Thoracic aorta (tissue), 2 donors: Measurements from ENCODE around the gene FBXO33. TPM values are rescaled to one million over a fixed set of nuclear protein-coding genes. Genes with fewer than 3 reads are reported as not detected.

Source experiments
- ATAC-seq: fragments of 150-250 bp; one replicate; pipeline ENCODE4 v1.8.0; 2017; ENCODE audit warnings: low read depth; ENCODE audit not compliant: insufficient number of reproducible peaks, low FRiP score
- DNase-seq: peaks from one replicate; pipeline ENCODE4 v3.0.0-alpha.2; 2020; ENCODE audit warnings: low spot score
- H3K27ac ChIP-seq, 2 donors: fragments of 200-600 bp; sonication (generic); 1 replicate in 1 of 2; 2 replicates in 1 of 2; pipeline ENCODE4 v1.5.1; 2016; ENCODE audit warnings: mild to moderate bottlenecking in 2 of 2, moderate library complexity in 2 of 2
- H3K27me3 ChIP-seq: fragments of 200-600 bp; sonication (generic); replicated peaks from 2 replicates; pipeline ENCODE4 v1.6.0; 2016; ENCODE audit warnings: mild to moderate bottlenecking; ENCODE audit not compliant: insufficient read depth
- H3K36me3 ChIP-seq: fragments of 200-600 bp; sonication (generic); one replicate; pipeline ENCODE4 v1.5.1; 2016
- H3K4me1 ChIP-seq, 2 donors: fragments of 200-600 bp; sonication (generic); 1 replicate in 1 of 2; 2 replicates in 1 of 2; pipeline versions ENCODE4 v1.5.1 to v1.6.0; 2016; ENCODE audit warnings: low read depth in 2 of 2, mild to moderate bottlenecking in 1 of 2; ENCODE audit not compliant: control insufficient read depth in 1 of 2
- H3K4me3 ChIP-seq: fragments of 200-600 bp; sonication (generic); 2 replicates; pipeline ENCODE4 v1.5.1; 2016; ENCODE audit warnings: mild to moderate bottlenecking
- H3K9me3 ChIP-seq: fragments of 200-600 bp; sonication (generic); 2 replicates; pipeline ENCODE4 v1.5.1; 2016
- total RNA-seq, 2 donors: library from RNA; depleted of rRNA; stranded (reverse); fragments of >200 nt; gene quantifications; one replicate each; pipeline versions ENCODE4 v1.1.0 to v1.2.3, GENCODE V29; 2016
- TF ChIP-seq, protein P1 (sequence below): fragments of 200-600 bp; sonication (generic); IDR thresholded peaks from one replicate; pipeline ENCODE4 v1.5.1; 2019; ENCODE audit warnings: antibody characterized with exemption

Gene FBXO33
- total RNA-seq, 2 donors from 2014 or later: 23.0 to 26.2 TPM

DNA sequence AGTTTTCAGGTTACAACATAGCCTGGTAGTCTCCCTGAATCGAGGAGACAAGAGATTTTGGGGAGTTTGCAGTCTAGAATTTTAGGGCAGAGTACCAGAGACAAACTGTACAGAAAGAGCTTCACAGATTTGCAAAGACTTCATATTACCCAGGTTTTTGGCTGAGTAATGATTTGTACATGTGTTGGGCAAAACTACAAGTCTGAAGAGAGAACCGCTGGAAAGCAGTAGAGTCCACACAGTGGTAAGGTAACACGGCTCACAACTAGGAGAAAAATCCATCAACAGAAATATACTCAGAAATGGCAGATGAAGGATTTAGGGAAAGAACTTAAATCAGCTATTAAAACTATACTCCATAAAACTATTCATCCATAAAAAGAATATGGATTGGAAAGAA is 25.7 kb downstream of the FBXO33 start:
- no peak overlapping the region for H3K4me3 ChIP-seq
- ATAC-seq (no peak), DNase-seq (no peak)
- H3K9me3 ChIP-seq: no peaks in the 10 kb centered on the region
- H3K27ac ChIP-seq: no peak overlapping the region
- H3K36me3 ChIP-seq: no peaks in the 10 kb centered on the region
- TF ChIP-seq, protein P1, sequence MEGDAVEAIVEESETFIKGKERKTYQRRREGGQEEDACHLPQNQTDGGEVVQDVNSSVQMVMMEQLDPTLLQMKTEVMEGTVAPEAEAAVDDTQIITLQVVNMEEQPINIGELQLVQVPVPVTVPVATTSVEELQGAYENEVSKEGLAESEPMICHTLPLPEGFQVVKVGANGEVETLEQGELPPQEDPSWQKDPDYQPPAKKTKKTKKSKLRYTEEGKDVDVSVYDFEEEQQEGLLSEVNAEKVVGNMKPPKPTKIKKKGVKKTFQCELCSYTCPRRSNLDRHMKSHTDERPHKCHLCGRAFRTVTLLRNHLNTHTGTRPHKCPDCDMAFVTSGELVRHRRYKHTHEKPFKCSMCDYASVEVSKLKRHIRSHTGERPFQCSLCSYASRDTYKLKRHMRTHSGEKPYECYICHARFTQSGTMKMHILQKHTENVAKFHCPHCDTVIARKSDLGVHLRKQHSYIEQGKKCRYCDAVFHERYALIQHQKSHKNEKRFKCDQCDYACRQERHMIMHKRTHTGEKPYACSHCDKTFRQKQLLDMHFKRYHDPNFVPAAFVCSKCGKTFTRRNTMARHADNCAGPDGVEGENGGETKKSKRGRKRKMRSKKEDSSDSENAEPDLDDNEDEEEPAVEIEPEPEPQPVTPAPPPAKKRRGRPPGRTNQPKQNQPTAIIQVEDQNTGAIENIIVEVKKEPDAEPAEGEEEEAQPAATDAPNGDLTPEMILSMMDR: no peak
- H3K27me3 ChIP-seq: no peaks in the 10 kb centered on the region
- no peaks in the 10 kb centered on the region for H3K4me1 ChIP-seq

DNA sequence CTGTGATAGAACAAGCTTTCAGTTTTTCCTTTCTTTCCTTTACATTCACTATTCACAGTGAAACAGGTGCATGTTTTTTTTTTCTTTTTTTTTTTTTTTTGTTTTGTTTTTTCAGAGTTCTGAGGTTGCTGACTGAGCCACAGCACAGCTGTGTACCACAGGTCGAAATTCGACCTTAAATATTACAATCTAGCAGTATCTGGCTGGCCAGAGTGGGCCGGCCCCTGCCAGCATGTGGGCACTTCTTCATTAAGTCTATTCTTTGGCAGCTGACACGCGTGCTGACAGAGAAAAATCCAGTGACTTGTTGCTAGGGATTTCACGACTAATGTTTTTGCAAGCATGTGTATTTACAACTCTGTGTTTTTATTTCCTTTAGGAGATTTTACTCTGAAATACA is 33.9 kb downstream of the FBXO33 start:
- Histone ChIP-seq H3K27ac (no peak overlapping the region), H3K4me1 (no peaks in the 10 kb centered on the region), H3K4me3 (no peak overlapping the region), H3K36me3 (peaks cover 7% of the 10 kb centered on the region), H3K9me3 (no peaks in the 10 kb centered on the region), H3K27me3 (no peaks in the 10 kb centered on the region)
- TF ChIP-seq, protein P1: no peak
- DNase-seq (no peak), ATAC-seq (no peak)

DNA sequence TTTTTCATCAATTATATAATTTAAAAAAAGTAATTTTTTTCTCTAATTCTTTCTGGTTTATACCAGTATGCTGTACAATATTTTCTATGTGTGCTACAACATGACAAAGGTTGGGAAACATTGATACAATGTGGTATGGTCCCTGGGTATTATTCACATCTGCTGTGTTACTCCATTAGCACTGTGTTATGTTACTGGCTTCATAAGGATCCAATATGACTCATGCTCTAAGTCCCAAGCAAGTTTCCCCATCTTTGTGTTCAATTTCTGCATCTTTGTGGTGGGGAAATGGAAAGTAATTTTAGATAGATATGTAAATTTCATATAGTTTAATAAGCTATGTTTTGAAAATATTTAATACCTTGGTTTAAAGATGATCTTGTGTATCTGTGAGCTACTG is 35.8 kb downstream of the FBXO33 start:
- Histone ChIP-seq H3K4me1 (no peaks in the 10 kb centered on the region), H3K4me3 (no peak overlapping the region), H3K27ac (no peak overlapping the region), H3K36me3 (peaks cover 10% of the 10 kb centered on the region), H3K27me3 (no peaks in the 10 kb centered on the region), H3K9me3 (no peaks in the 10 kb centered on the region)
- DNase-seq (no peak), ATAC-seq (no peak)
- TF ChIP-seq, protein P1: no peak

- peaks cover 10% of the 10 kb centered on the region for H3K36me3 ChIP-seq
- TF ChIP-seq, protein P1: no peak
These were observed 36.5 kb downstream of the FBXO33 start for GRCh38 chr14:39395555-39396254.

GRCh38 chr14:39393289-39393688 is 38.9 kb downstream of the FBXO33 start:
- DNase-seq (no peak), ATAC-seq (no peak)
- TF ChIP-seq, protein P1: no peak
- Histone ChIP-seq H3K36me3 (peaks cover 10% of the 10 kb centered on the region), H3K27me3 (no peaks in the 10 kb centered on the region), H3K4me1 (peaks cover 0 to 4% of the 10 kb centered on the region in 2 donors), H3K27ac (no peak overlapping the region), H3K4me3 (no peak overlapping the region), H3K9me3 (no peaks in the 10 kb centered on the region)

More at GRCh38 chr14:39395555-39396254, 36.5 kb downstream of the FBXO33 start:
- H3K4me3 ChIP-seq: no peak overlapping the region
- H3K4me1 ChIP-seq: no peaks in the 10 kb centered on the region
- ATAC-seq: no peak
- no peak for DNase-seq
- H3K27ac ChIP-seq: no peak overlapping the region
- no peaks in the 10 kb centered on the region for H3K9me3 ChIP-seq
- H3K27me3 ChIP-seq: no peaks in the 10 kb centered on the region
